ENCODE data around the gene CPOX.

CPOX gene

GRCh38 chr3:98553753-98554152 lies 39.7 kb downstream of the CPOX start:
- TF ChIP-seq CTCF (IDR thresholded peaks at IDR 0.05; ENCODE audit: insufficient read depth, low read length, poor library complexity, severe bottlenecking), result no peak
- peak overlapping the region; percentile 65 for H3K4me3 ChIP-seq (replicated peaks; ENCODE audit: low read depth, low read length)
- H3K36me3 ChIP-seq (ENCODE audit: control insufficient read depth, insufficient read depth, low read length), result no peaks in the 10 kb centered on the region; the same call in none of the 2 replicates
- H3K27me3 ChIP-seq (replicated peaks; ENCODE audit: control insufficient read depth, insufficient read depth, low read length), result no peaks in the 10 kb centered on the region
- DNase-seq (ENCODE audit: extremely low read depth, insufficient read length), result no peak

- DNase-seq (ENCODE audit: extremely low read depth, insufficient read length), result no peak
- Histone ChIP-seq H3K27me3 (replicated peaks; ENCODE audit: control insufficient read depth, insufficient read depth, low read length) (no peaks in the 10 kb centered on the region), H3K36me3 (ENCODE audit: control insufficient read depth, insufficient read depth, low read length) (no peaks in the 10 kb centered on the region; the same call in none of the 2 replicates), H3K4me3 (replicated peaks; ENCODE audit: low read depth, low read length) (peak overlapping the region; percentile 65)
- TF ChIP-seq CTCF (IDR thresholded peaks at IDR 0.05; ENCODE audit: insufficient read depth, low read length, poor library complexity, severe bottlenecking), result no peak
Observed at GRCh38 chr3:98553021-98553563, 40.3 kb downstream of the CPOX start.

- Histone ChIP-seq H3K27me3 (replicated peaks; ENCODE audit: control insufficient read depth, insufficient read depth, low read length) (no peaks in the 10 kb centered on the region), H3K4me3 (replicated peaks; ENCODE audit: low read depth, low read length) (peak overlapping the region; percentile 65)
- no peak for DNase-seq (ENCODE audit: extremely low read depth, insufficient read length)
Observed at GRCh38 chr3:98552232-98553020, 41.0 kb downstream of the CPOX start.

GRCh38 chr3:98551754-98552153 lies 41.7 kb downstream of the CPOX start:
- DNase-seq (ENCODE audit: extremely low read depth, insufficient read length), result no peak
- TF ChIP-seq CTCF (IDR thresholded peaks at IDR 0.05; ENCODE audit: insufficient read depth, low read length, poor library complexity, severe bottlenecking), result no peak
- Histone ChIP-seq H3K27me3 (replicated peaks; ENCODE audit: control insufficient read depth, insufficient read depth, low read length) (no peaks in the 10 kb centered on the region), H3K36me3 (ENCODE audit: control insufficient read depth, insufficient read depth, low read length) (no peaks in the 10 kb centered on the region; the same call in none of the 2 replicates), H3K4me3 (replicated peaks; ENCODE audit: low read depth, low read length) (no peak overlapping the region)

More at GRCh38 chr3:98552232-98553020, 41.0 kb downstream of the CPOX start:
- H3K36me3 ChIP-seq (ENCODE audit: control insufficient read depth, insufficient read depth, low read length), result no peaks in the 10 kb centered on the region; the same call in none of the 2 replicates
- no peak for TF ChIP-seq CTCF (IDR thresholded peaks at IDR 0.05; ENCODE audit: insufficient read depth, low read length, poor library complexity, severe bottlenecking)

GRCh38 chr3:98551236-98551635 lies 42.2 kb downstream of the CPOX start:
- Histone ChIP-seq H3K4me3 (replicated peaks; ENCODE audit: low read depth, low read length) (no peak overlapping the region), H3K36me3 (ENCODE audit: control insufficient read depth, insufficient read depth, low read length) (no peaks in the 10 kb centered on the region; the same call in none of the 2 replicates), H3K27me3 (replicated peaks; ENCODE audit: control insufficient read depth, insufficient read depth, low read length) (no peaks in the 10 kb centered on the region)
- TF ChIP-seq CTCF (IDR thresholded peaks at IDR 0.05; ENCODE audit: insufficient read depth, low read length, poor library complexity, severe bottlenecking), result no peak
- DNase-seq (ENCODE audit: extremely low read depth, insufficient read length), result no peak
